HepG2 (cell line): Measurements from ENCODE around the gene CASS4. TPM values are rescaled to one million over a fixed set of nuclear protein-coding genes. Genes with fewer than 3 reads are reported as not detected.

Experiments
- CENPX ChIP-seq: sonication (generic); formaldehyde crosslinking; IDR thresholded peaks from 2 replicates; pipeline ENCODE4 v1.9.0; 2021; ENCODE audit warnings: mild to moderate bottlenecking, missing genetic modification reagents, moderate library complexity
- CREM ChIP-seq, 2 experiments: sonication (generic) in 1 of 2; formaldehyde crosslinking in 1 of 2; IDR thresholded peaks; 2 replicates each; pipeline versions ENCODE4 v1.4.0 to v1.6.1; 2016 to 2020; ENCODE audit warnings: antibody characterized with exemption in 1 of 2, mild to moderate bottlenecking in 1 of 2, missing genetic modification reagents in 1 of 2
- GATAD1 ChIP-seq: IDR thresholded peaks from 2 replicates; pipeline ENCODE4 v1.6.1; 2016; ENCODE audit warnings: missing genetic modification reagents, missing compliant biosample characterization
- KMT2B ChIP-seq: IDR thresholded peaks from 2 replicates; pipeline ENCODE4 v1.6.1; 2016; ENCODE audit warnings: missing genetic modification reagents, missing compliant biosample characterization
- PPARG ChIP-seq: conservative IDR thresholded peaks from 2 replicates; pipeline ENCODE4 v1.6.1; 2016; ENCODE audit warnings: missing biosample characterization, missing genetic modification reagents
- TCF7 ChIP-seq: sonication (generic); IDR thresholded peaks from 2 replicates; pipeline ENCODE4 v1.6.1; 2016; ENCODE audit warnings: antibody characterized with exemption, low read depth
- THAP11 ChIP-seq: IDR thresholded peaks from 2 replicates; pipeline ENCODE4 v1.6.1; 2016; ENCODE audit warnings: missing biosample characterization, missing genetic modification reagents
- polyA plus RNA-seq, 8 experiments: library from polyadenylated mRNA; depleted of rRNA in 3 of 8; stranded (reverse) in 7 of 8; unstranded in 1 of 8; fragments of >200 nt; fragmentation: Illumina TruSeq in 4 of 8; extraction: Trizol in 4 of 8; gene quantifications; 2 replicates each; pipeline versions ENCODE4 v1.2.1 to v1.2.3, GENCODE V29; 2011 to 2016; ENCODE audit warnings: low read depth in 4 of 8, missing spikeins in 1 of 8, mixed read lengths in 1 of 8; ENCODE audit not compliant: insufficient read depth in 1 of 8
- total RNA-seq, 5 experiments: library from RNA; depleted of rRNA; stranded (reverse); fragments of >200 nt; fragmentation: Illumina TruSeq; extraction: Trizol; gene quantifications; 2 replicates each; pipeline ENCODE4 v1.2.3, GENCODE V29; 2016; ENCODE audit warnings: low read depth in 1 of 5
- TF ChIP-seq, protein P1 (sequence below): IDR thresholded peaks from 2 replicates; pipeline ENCODE4 v1.6.1; 2016
- TF ChIP-seq, protein P2 (sequence below), 2 experiments: sonication (generic) in 1 of 2; formaldehyde crosslinking in 1 of 2; IDR thresholded peaks; 2 replicates each; pipeline versions ENCODE4 v1.4.0 to v1.6.1; 2016 to 2020; ENCODE audit warnings: borderline replicate concordance in 1 of 2, low read depth in 1 of 2, mild to moderate bottlenecking in 1 of 2, missing genetic modification reagents in 1 of 2
- TF ChIP-seq, protein P3 (sequence below): sonication (generic); formaldehyde crosslinking; IDR thresholded peaks from 2 replicates; pipeline ENCODE4 v1.8.1; 2023; ENCODE audit warnings: mild to moderate bottlenecking, inconsistent platforms, moderate library complexity, missing genetic modification reagents, borderline replicate concordance
- TF ChIP-seq, protein P4 (sequence below): sonication (generic); formaldehyde crosslinking; IDR thresholded peaks from 2 replicates; pipeline ENCODE4 v1.4.0; 2020; ENCODE audit warnings: mild to moderate bottlenecking, missing genetic modification reagents

CASS4 gene
- total and polyA plus RNA-seq, 2 of the 13 experiments (the other 11 are each of a cell fraction or from before 2014, with no cell fraction given), result 0.17 to 0.49 TPM

DNA sequence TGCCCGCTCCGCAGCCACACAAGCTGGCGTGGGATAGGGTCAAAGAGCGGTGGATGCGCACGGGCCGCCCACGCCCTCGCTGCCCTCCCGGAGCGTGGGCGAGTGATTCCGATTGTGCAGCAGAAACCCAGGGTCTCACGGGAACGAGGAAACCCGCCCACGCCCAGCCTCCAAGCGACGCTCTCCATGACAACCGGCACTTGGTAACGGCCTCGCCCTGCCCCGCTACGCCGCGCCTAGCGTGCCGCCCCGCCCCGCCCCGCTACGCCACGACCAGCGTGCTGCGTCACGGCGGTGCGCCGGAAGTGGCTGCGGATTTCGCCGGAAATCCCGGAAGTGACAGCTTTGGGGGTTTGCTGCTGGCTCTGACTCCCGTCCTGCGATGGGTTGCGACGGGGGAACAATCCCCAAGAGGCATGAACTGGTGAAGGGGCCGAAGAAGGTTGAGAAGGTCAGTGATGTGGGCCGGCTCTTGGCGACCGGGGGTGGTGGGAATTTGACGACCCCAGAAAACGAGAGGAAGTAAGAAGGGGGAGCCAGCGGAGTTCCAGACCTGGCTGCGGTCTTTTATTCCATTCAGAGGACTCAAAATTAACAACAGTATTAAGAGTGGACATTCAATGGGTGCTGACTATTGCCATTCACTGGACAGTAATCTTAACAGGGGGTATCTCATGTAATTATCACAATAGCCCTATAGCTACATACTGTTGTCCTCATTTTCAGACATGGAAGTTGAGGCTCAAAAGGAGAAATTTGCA is 56.4 kb downstream of the CASS4 start, which contains the start of gene RTF2 (continued):
- TF ChIP-seq, protein P1, sequence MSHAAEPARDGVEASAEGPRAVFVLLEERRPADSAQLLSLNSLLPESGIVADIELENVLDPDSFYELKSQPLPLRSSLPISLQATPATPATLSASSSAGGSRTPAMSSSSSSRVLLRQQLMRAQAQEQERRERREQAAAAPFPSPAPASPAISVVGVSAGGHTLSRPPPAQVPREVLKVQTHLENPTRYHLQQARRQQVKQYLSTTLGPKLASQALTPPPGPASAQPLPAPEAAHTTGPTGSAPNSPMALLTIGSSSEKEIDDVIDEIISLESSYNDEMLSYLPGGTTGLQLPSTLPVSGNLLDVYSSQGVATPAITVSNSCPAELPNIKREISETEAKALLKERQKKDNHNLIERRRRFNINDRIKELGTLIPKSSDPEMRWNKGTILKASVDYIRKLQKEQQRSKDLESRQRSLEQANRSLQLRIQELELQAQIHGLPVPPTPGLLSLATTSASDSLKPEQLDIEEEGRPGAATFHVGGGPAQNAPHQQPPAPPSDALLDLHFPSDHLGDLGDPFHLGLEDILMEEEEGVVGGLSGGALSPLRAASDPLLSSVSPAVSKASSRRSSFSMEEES, result peak; percentile 69; the same call in 1 of the 2 replicates
- TF ChIP-seq KMT2B (CRISPR knock-in tag) (peak; percentile 99), THAP11 (CRISPR knock-in tag) (peak; percentile 97), CREM (IDR thresholded peaks at IDR 0.05) (peak; percentile 98), CREM (CRISPR knock-in tag; IDR thresholded peaks at IDR 0.05) (peak; percentile 96), GATAD1 (CRISPR knock-in tag) (peak; percentile 100), TCF7 (no peak), PPARG (0 out of 2 replicates have a peak, but pooled peaks have one; percentile 41), CENPX (no peak)
- TF ChIP-seq, protein P2, sequence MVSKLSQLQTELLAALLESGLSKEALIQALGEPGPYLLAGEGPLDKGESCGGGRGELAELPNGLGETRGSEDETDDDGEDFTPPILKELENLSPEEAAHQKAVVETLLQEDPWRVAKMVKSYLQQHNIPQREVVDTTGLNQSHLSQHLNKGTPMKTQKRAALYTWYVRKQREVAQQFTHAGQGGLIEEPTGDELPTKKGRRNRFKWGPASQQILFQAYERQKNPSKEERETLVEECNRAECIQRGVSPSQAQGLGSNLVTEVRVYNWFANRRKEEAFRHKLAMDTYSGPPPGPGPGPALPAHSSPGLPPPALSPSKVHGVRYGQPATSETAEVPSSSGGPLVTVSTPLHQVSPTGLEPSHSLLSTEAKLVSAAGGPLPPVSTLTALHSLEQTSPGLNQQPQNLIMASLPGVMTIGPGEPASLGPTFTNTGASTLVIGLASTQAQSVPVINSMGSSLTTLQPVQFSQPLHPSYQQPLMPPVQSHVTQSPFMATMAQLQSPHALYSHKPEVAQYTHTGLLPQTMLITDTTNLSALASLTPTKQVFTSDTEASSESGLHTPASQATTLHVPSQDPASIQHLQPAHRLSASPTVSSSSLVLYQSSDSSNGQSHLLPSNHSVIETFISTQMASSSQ (IDR thresholded peaks at IDR 0.05; ENCODE audit: low read depth), result no peak
- TF ChIP-seq, protein P2 (CRISPR knock-in tag; IDR thresholded peaks at IDR 0.05; ENCODE audit: borderline replicate concordance), result peak; percentile 77; the same call in 1 of the 2 replicates
- TF ChIP-seq, protein P3, sequence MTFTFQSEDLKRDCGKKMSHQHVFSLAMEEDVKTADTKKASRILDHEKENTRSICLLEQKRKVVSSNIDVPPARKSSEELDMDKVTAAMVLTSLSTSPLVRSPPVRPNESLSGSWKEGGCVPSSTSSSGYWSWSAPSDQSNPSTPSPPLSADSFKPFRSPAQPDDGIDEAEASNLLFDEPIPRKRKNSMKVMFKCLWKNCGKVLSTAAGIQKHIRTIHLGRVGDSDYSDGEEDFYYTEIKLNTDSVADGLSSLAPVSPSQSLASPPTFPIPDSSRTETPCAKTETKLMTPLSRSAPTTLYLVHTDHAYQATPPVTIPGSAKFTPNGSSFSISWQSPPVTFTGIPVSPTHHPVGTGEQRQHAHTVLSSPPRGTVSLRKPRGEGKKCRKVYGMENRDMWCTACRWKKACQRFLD (CRISPR knock-in tag), result peak; percentile 88; the same call in 1 of the 2 replicates
- TF ChIP-seq, protein P4, sequence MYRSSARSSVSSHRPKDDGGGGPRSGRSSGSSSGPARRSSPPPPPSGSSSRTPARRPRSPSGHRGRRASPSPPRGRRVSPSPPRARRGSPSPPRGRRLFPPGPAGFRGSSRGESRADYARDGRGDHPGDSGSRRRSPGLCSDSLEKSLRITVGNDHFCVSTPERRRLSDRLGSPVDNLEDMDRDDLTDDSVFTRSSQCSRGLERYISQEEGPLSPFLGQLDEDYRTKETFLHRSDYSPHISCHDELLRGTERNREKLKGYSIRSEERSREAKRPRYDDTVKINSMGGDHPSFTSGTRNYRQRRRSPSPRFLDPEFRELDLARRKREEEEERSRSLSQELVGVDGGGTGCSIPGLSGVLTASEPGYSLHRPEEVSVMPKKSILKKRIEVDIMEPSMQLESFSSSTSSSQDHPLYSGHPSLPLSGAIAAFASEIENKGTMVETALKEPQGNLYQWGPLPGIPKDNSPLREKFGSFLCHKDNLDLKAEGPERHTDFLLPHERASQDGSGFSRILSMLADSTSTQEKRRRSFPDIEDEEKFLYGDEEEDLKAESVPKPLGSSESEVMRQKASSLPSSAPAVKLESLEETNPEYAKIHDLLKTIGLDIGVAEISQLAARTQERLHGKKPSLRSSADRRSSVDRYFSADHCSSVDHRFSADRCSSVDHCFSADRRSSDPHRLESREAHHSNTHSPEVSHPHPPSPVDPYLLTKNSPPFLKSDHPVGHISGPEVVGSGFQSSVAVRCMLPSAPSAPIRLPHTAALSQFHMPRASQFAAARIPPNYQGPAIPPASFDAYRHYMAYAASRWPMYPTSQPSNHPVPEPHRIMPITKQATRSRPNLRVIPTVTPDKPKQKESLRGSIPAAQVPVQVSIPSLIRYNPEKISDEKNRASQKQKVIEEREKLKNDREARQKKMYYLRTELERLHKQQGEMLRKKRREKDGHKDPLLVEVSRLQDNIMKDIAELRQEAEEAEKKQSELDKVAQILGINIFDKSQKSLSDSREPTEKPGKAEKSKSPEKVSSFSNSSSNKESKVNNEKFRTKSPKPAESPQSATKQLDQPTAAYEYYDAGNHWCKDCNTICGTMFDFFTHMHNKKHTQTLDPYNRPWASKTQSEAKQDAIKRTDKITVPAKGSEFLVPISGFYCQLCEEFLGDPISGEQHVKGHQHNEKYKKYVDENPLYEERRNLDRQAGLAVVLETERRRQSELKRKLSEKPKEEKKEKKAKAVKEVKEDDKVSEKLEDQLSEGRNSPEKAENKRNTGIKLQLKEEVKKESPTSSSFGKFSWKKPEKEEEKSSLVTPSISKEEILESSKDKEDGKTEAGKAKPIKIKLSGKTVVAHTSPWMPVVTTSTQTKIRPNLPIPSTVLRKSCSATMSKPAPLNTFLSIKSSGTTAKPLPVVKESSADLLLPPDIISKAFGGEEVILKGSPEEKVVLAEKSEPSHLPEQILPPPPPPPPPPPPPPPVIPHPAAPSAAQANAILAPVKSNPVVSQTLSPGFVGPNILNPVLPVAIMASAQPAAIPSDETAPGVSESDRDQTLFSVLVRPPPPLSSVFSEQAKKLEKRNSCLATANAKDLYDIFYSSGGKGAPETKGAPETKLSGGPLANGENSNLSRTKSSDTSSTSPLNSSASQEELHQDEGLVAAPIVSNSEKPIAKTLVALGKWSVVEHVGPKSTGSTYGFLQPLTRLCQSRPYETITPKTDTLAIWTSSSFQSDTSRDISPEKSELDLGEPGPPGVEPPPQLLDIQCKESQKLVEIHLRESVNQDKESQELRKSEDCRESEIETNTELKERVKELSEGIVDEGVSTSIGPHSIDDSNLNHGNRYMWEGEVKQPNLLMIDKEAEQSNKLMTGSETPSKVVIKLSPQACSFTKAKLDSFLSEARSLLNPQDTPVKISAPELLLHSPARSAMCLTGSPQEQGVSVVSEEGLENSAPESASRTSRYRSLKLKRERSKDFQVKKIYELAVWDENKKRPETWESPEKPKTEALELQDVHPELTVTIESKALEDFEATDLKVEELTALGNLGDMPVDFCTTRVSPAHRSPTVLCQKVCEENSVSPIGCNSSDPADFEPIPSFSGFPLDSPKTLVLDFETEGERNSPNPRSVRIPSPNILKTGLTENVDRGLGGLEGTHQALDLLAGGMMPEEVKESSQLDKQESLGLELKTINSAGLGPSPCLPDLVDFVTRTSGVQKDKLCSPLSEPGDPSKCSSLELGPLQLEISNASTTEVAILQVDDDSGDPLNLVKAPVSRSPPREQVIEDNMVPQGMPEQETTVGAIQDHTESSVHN, result peak; percentile 72
